Suprapubic skin (tissue), 4 donors: Measurements from ENCODE around the gene CELF4. TPM values are rescaled to one million over a fixed set of nuclear protein-coding genes. Genes with fewer than 3 reads are reported as not detected.

Experiments used
- DNase-seq, 2 donors: peaks; one replicate each; pipeline ENCODE4 v3.0.0-alpha.2; 2019; ENCODE audit warnings: low spot score in 2 of 2
- H3K27ac ChIP-seq: fragments of 200-600 bp; sonication (generic); one replicate; pipeline ENCODE4 v1.5.1; 2019
- H3K27me3 ChIP-seq: fragments of 200-600 bp; sonication (generic); one replicate; pipeline ENCODE4 v1.5.1; 2019
- H3K36me3 ChIP-seq: fragments of 200-600 bp; sonication (generic); one replicate; pipeline ENCODE4 v1.5.1; 2019
- H3K4me1 ChIP-seq: fragments of 200-600 bp; sonication (generic); one replicate; pipeline ENCODE4 v1.5.1; 2019
- H3K4me3 ChIP-seq: fragments of 200-600 bp; sonication (generic); one replicate; pipeline ENCODE4 v1.5.1; 2019; ENCODE audit warnings: mild to moderate bottlenecking
- H3K9me3 ChIP-seq: fragments of 200-600 bp; sonication (generic); one replicate; pipeline ENCODE4 v1.5.1; 2019
- EP300 ChIP-seq: sonication (generic); formaldehyde crosslinking; IDR thresholded peaks from one replicate; pipeline ENCODE4 v1.6.1; 2017; ENCODE audit warnings: antibody characterized with exemption
- POLR2A ChIP-seq, 2 donors: fragments of 450-650 bp; IDR thresholded peaks; one replicate each; pipeline ENCODE4 v1.6.1; 2017; ENCODE audit warnings: antibody characterized with exemption in 2 of 2, mild to moderate bottlenecking in 2 of 2, moderate library complexity in 2 of 2
- POLR2AphosphoS5 ChIP-seq, 3 donors: sonication (generic); formaldehyde crosslinking; IDR thresholded peaks; one replicate each; pipeline ENCODE4 v1.6.1; 2017; ENCODE audit warnings: antibody characterized with exemption in 3 of 3
- WGBS: methylation state at CpG from one replicate; pipeline ENCODE4 v1.1.5; 2018; 5-methylcytosine and 5-hydroxymethylcytosine counted together
- total RNA-seq, 4 donors: library from RNA; depleted of rRNA; stranded (reverse); fragments of >200 nt; gene quantifications; one replicate each; pipeline ENCODE4 v1.1.0, GENCODE V29; 2016
- TF ChIP-seq, protein P1 (sequence below), 2 donors: fragments of 200-600 bp in 1 of 2; fragments of 450-650 bp in 1 of 2; sonication (generic) in 1 of 2; IDR thresholded peaks; one replicate each; pipeline ENCODE4 v1.5.1; 2016 to 2019; ENCODE audit warnings: antibody characterized with exemption in 2 of 2, mild to moderate bottlenecking in 1 of 2, moderate library complexity in 1 of 2

The CELF4 gene
- total RNA-seq, 4 donors from 2014 or later: not detected

DNA sequence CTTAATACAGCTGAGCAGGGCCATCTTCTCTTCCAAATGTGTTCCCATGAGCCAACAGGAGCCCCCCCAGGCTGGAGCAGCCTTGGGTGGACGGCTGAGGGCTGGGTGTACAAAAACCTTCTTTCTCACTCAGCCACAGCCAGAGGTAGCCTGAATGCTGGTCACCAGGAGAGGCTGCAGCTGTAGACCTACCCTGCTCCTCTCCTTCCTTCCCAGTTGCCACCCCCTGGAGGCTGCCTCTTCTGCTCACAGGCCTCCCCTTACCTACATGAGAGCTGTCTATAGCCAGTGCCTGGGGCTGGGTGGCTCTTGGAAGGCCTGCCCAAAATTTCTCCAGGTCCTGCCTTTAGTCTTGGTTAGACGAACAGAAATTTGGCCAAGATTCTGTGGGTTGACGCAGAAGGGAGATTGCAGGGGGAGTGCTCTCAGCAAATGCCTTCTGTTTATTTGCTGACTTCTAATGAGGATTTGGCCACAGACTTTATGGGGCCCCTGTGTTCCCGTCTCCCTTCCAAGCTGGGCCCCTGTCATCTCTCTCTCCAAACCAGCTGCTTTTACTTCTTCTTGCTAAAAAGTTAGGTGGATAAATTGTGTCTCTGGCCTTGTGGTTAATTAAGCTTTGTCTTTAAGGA is 18.3 kb downstream of the CELF4 start:
- Histone ChIP-seq H3K27ac (no peak overlapping the region), H3K4me1 (no peaks in the 10 kb centered on the region), H3K36me3 (no peaks in the 10 kb centered on the region), H3K9me3 (no peaks in the 10 kb centered on the region), H3K4me3 (no peak overlapping the region), H3K27me3 (peaks cover 55% of the 10 kb centered on the region)
- 77% methylated on average over 3 of the region's 4 CpGs for WGBS
- TF ChIP-seq, protein P1, sequence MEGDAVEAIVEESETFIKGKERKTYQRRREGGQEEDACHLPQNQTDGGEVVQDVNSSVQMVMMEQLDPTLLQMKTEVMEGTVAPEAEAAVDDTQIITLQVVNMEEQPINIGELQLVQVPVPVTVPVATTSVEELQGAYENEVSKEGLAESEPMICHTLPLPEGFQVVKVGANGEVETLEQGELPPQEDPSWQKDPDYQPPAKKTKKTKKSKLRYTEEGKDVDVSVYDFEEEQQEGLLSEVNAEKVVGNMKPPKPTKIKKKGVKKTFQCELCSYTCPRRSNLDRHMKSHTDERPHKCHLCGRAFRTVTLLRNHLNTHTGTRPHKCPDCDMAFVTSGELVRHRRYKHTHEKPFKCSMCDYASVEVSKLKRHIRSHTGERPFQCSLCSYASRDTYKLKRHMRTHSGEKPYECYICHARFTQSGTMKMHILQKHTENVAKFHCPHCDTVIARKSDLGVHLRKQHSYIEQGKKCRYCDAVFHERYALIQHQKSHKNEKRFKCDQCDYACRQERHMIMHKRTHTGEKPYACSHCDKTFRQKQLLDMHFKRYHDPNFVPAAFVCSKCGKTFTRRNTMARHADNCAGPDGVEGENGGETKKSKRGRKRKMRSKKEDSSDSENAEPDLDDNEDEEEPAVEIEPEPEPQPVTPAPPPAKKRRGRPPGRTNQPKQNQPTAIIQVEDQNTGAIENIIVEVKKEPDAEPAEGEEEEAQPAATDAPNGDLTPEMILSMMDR (IDR thresholded peaks at IDR 0.05): no peak
- no peak for TF ChIP-seq POLR2A (IDR thresholded peaks at IDR 0.05)
- TF ChIP-seq EP300: no peak
- TF ChIP-seq POLR2AphosphoS5 (IDR thresholded peaks at IDR 0.05): no peak
- DNase-seq: no peak

DNA sequence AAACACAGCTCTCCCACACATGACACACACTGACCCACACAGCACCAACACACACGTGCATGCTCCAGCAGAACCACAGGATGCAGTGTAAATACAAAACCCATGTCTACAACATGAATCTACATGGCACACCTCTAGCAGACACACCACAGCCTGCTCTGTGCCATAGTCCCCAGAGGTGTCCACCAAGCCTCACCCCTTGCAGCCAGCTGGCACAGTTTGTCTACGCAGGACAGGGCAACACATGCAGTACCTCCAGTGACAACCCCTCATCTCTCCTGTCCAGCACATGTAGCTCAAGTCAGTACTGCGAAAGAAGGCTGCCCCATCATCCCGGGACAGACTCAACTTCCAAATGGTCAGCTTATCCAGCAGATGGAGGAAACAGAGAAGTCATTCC is 18.9 kb downstream of the CELF4 start:
- DNase-seq: no peak
- Histone ChIP-seq H3K9me3 (no peaks in the 10 kb centered on the region), H3K4me1 (no peaks in the 10 kb centered on the region), H3K27me3 (peaks cover 55% of the 10 kb centered on the region), H3K36me3 (no peaks in the 10 kb centered on the region), H3K27ac (no peak overlapping the region), H3K4me3 (no peak overlapping the region)
- TF ChIP-seq, protein P1 (IDR thresholded peaks at IDR 0.05): no peak
- WGBS: 70% methylated on average over 4 of the region's 4 CpGs

DNA sequence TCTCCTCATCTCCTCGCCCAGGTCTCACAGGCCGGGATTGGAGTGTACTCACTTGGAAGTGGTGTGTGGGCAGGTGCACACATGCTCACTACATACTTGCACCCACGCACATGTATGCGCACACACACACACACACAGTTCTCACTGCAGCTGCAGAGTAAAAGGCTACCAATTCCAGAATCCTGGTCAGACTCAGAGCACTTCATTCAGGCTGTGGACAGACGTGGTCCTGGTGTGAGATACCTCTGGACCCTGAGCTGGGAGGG is 19.4 kb downstream of the CELF4 start:
- Histone ChIP-seq H3K27me3 (peaks cover 56% of the 10 kb centered on the region), H3K4me3 (no peak overlapping the region), H3K9me3 (no peaks in the 10 kb centered on the region), H3K36me3 (no peaks in the 10 kb centered on the region), H3K27ac (no peak overlapping the region), H3K4me1 (no peaks in the 10 kb centered on the region)
- DNase-seq: no peak
- WGBS: 76% methylated on average over 4 of the region's 5 CpGs
- TF ChIP-seq POLR2A (IDR thresholded peaks at IDR 0.05): no peak
- TF ChIP-seq, protein P1 (IDR thresholded peaks at IDR 0.05): no peak
- no peak for TF ChIP-seq EP300
- TF ChIP-seq POLR2AphosphoS5 (IDR thresholded peaks at IDR 0.05): no peak

DNA sequence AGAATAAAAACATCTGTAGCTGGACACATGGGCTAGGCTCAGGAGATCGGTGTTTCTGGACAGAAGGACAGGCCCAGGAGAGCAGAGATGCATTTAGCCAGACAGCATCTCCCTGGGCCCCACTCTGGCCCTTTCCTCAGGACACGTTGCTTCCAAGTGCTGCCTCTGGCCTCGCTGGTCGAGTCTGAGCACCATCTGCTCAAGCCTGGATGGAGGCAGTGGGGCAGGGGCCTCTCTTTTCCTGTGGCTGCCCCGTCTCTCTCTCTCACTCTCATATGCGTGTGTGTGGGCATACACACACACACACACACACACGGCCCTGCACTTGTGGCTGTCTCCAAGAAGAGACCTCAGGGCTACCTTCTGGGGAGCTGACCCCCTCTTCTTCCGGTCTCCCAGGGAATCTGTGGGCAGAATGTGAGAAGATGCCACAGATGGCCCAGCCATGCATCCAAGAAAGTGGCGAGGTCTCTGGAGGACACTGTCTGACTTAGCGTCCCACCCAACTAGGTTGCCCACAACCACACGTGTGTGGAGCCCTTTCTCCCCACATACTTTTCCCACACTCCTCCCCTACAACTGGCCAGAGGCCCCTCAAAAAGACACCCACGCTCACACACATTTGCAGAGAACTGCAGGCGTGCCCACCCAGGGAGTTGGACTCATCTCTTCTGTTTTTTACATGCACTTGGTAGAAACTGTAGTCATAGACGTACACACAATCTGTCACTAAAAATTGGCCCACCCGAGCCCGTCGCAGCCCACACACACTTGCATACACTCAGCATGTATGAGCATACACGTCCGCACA is 19.9 kb downstream of the CELF4 start:
- WGBS: 84% methylated on average over 16 of the region's 19 CpGs
- no peak for DNase-seq
- no peak for TF ChIP-seq EP300
- TF ChIP-seq, protein P1 (IDR thresholded peaks at IDR 0.05): no peak
- TF ChIP-seq POLR2AphosphoS5 (IDR thresholded peaks at IDR 0.05): no peak
- TF ChIP-seq POLR2A (IDR thresholded peaks at IDR 0.05): no peak
- no peak overlapping the region for H3K4me3 ChIP-seq
- no peaks in the 10 kb centered on the region for H3K9me3 ChIP-seq
- no peaks in the 10 kb centered on the region for H3K36me3 ChIP-seq
- H3K27me3 ChIP-seq: peaks cover 56% of the 10 kb centered on the region
- no peaks in the 10 kb centered on the region for H3K4me1 ChIP-seq
- H3K27ac ChIP-seq: no peak overlapping the region

GRCh38 chr18:37544713-37545112 is 20.9 kb downstream of the CELF4 start:
- no peaks in the 10 kb centered on the region for H3K36me3 ChIP-seq

More at GRCh38 chr18:37544713-37545112, 20.9 kb downstream of the CELF4 start:
- H3K27me3 ChIP-seq: peaks cover 65% of the 10 kb centered on the region
- H3K9me3 ChIP-seq: no peaks in the 10 kb centered on the region
- H3K27ac ChIP-seq: no peak overlapping the region
- no peak for DNase-seq
- H3K4me3 ChIP-seq: no peak overlapping the region
- TF ChIP-seq, protein P1 (IDR thresholded peaks at IDR 0.05): no peak
- TF ChIP-seq POLR2AphosphoS5 (IDR thresholded peaks at IDR 0.05) (no peak), EP300 (no peak), POLR2A (IDR thresholded peaks at IDR 0.05) (no peak)
- H3K4me1 ChIP-seq: no peaks in the 10 kb centered on the region
- 56% methylated on average over 4 of the region's 5 CpGs for WGBS
